Measurements from ENCODE around the gene TESK2. TPM values are rescaled to one million over a fixed set of nuclear protein-coding genes. Genes with fewer than 3 reads are reported as not detected.

The TESK2 gene
- total and polyA plus RNA-seq, 4 donors, result 1.8 to 8.7 (median 3.6) TPM

GRCh38 chr1:45335855-45336324 is 155.1 kb downstream of the TESK2 start:
- 90 to 95% methylated on average over 4 of the region's 4 CpGs for WGBS, 2 donors
- Histone ChIP-seq H3K9me3 (ENCODE audit: control insufficient read depth in 4 of 4, insufficient read depth in 3 of 4, low read length in 3 of 4) (no peaks in the 10 kb centered on the region), H3K27me3 (ENCODE audit: control insufficient read depth in 3 of 3, insufficient read depth in 3 of 3, low read length in 2 of 3) (no peaks in the 10 kb centered on the region), H3K36me3 (ENCODE audit: control insufficient read depth in 4 of 4, insufficient read depth in 4 of 4, low read length in 4 of 4) (peaks cover 5 to 22% (median 11%) of the 10 kb centered on the region in 4 donors), H3K27ac (ENCODE audit: low read depth in 1 of 2, low read length in 1 of 2) (no peak overlapping the region), H3K4me3 (no peak overlapping the region), H3K4me1 (ENCODE audit: control insufficient read depth in 5 of 5, insufficient read depth in 5 of 5, low read length in 5 of 5) (peaks cover 0 to 10% (median 5%) of the 10 kb centered on the region in 5 donors), H3K9ac (ENCODE audit: insufficient read depth in 1 of 2, low read length in 2 of 2) (no peak overlapping the region)
- TF ChIP-seq CTCF (IDR thresholded peaks at IDR 0.05; ENCODE audit: control extremely low read depth, extremely low read depth), result no peak
- ATAC-seq (ENCODE audit: insufficient read depth, low FRiP score) (no peak), DNase-seq (no peak)

- DNase-seq, result peak in 1 of 3 donors; percentile 38
- Histone ChIP-seq H3K9ac (ENCODE audit: insufficient read depth in 1 of 2, low read length in 2 of 2) (no peak overlapping the region), H3K27ac (ENCODE audit: low read depth in 1 of 2, low read length in 1 of 2) (peak overlapping the region in 1 of 2 donors; percentile 57), H3K4me1 (ENCODE audit: control insufficient read depth in 5 of 5, insufficient read depth in 5 of 5, low read length in 5 of 5) (peaks cover 0 to 8% (median 0%) of the 10 kb centered on the region in 5 donors), H3K4me3 (no peak overlapping the region), H3K36me3 (ENCODE audit: control insufficient read depth in 4 of 4, insufficient read depth in 4 of 4, low read length in 4 of 4) (peaks cover 5 to 25% (median 11%) of the 10 kb centered on the region in 4 donors), H3K27me3 (ENCODE audit: control insufficient read depth in 3 of 3, insufficient read depth in 3 of 3, low read length in 2 of 3) (no peaks in the 10 kb centered on the region), H3K9me3 (ENCODE audit: control insufficient read depth in 4 of 4, insufficient read depth in 3 of 4, low read length in 3 of 4) (no peaks in the 10 kb centered on the region)
- TF ChIP-seq CTCF (IDR thresholded peaks at IDR 0.05; ENCODE audit: control extremely low read depth, extremely low read depth), result no peak
- WGBS, 2 donors, result 62 to 66% methylated on average over 9 of the region's 9 CpGs
- ATAC-seq (ENCODE audit: insufficient read depth, low FRiP score), result no peak
Measured at GRCh38 chr1:45334308-45335245, 156.4 kb downstream of the TESK2 start.

GRCh38 chr1:45332346-45332720 is 158.6 kb downstream of the TESK2 start:
- no peak overlapping the region for H3K4me3 ChIP-seq
- no peaks in the 10 kb centered on the region for H3K27me3 ChIP-seq (ENCODE audit: control insufficient read depth in 3 of 3, insufficient read depth in 3 of 3, low read length in 2 of 3)
- DNase-seq (no peak), ATAC-seq (ENCODE audit: insufficient read depth, low FRiP score) (no peak)
- no peak overlapping the region for H3K9ac ChIP-seq (ENCODE audit: insufficient read depth in 1 of 2, low read length in 2 of 2)
- H3K36me3 ChIP-seq (ENCODE audit: control insufficient read depth in 4 of 4, insufficient read depth in 4 of 4, low read length in 4 of 4), result peaks cover 5 to 29% (median 6%) of the 10 kb centered on the region in 4 donors
- TF ChIP-seq CTCF (IDR thresholded peaks at IDR 0.05; ENCODE audit: control extremely low read depth, extremely low read depth), result no peak
- WGBS, 2 donors, result 95 to 97% methylated on average over 10 of the region's 10 CpGs
- no peak overlapping the region for H3K27ac ChIP-seq (ENCODE audit: low read depth in 1 of 2, low read length in 1 of 2)
- peaks cover 0 to 7% (median 2%) of the 10 kb centered on the region in 5 donors for H3K4me1 ChIP-seq (ENCODE audit: control insufficient read depth in 5 of 5, insufficient read depth in 5 of 5, low read length in 5 of 5)
- H3K9me3 ChIP-seq (ENCODE audit: control insufficient read depth in 4 of 4, insufficient read depth in 3 of 4, low read length in 3 of 4), result no peaks in the 10 kb centered on the region

Data from lung (tissue), 12 donors.